Coronary artery (tissue), 2 donors: Measurements from ENCODE around the gene SUDS3.

Source experiments
- DNase-seq: peaks from one replicate; pipeline ENCODE4 v3.0.0-alpha.2; 2017; ENCODE audit warnings: low spot score
- H3K27ac ChIP-seq, 2 donors: fragments of 200-600 bp; sonication (generic); one replicate each; pipeline ENCODE4 v1.5.1; 2016 to 2019
- H3K4me3 ChIP-seq: fragments of 200-600 bp; sonication (generic); 2 replicates; pipeline ENCODE4 v1.5.1; 2016; ENCODE audit warnings: mild to moderate bottlenecking, moderate library complexity
- TF ChIP-seq, protein P1 (sequence below): fragments of 200-600 bp; sonication (generic); IDR thresholded peaks from one replicate; pipeline ENCODE4 v1.5.1; 2019; ENCODE audit warnings: antibody characterized with exemption

SUDS3 gene

DNA sequence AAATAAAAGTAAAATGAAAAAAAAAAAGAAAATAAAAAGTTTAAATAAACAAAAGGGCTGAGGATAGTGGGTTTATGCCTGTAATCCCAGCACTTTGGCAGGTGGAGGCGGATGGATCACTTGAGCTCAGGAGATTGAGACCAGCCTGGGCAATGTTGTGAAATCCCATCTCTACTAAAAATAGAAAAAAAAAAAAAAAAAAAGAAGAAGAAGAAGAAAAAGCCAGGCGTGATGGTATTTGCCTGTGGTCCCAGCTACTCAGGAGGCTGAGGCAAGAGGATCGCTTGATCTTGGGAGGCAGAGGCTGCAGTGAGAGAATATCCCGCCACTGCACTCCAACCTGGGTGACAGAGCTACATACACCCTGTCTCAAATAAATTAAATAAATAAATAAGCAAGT lies 7.5 kb upstream of the SUDS3 start:
- H3K27ac ChIP-seq = no peak overlapping the region
- no peak overlapping the region for H3K4me3 ChIP-seq
- TF ChIP-seq, protein P1, sequence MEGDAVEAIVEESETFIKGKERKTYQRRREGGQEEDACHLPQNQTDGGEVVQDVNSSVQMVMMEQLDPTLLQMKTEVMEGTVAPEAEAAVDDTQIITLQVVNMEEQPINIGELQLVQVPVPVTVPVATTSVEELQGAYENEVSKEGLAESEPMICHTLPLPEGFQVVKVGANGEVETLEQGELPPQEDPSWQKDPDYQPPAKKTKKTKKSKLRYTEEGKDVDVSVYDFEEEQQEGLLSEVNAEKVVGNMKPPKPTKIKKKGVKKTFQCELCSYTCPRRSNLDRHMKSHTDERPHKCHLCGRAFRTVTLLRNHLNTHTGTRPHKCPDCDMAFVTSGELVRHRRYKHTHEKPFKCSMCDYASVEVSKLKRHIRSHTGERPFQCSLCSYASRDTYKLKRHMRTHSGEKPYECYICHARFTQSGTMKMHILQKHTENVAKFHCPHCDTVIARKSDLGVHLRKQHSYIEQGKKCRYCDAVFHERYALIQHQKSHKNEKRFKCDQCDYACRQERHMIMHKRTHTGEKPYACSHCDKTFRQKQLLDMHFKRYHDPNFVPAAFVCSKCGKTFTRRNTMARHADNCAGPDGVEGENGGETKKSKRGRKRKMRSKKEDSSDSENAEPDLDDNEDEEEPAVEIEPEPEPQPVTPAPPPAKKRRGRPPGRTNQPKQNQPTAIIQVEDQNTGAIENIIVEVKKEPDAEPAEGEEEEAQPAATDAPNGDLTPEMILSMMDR = no peak
- DNase-seq = no peak

DNA sequence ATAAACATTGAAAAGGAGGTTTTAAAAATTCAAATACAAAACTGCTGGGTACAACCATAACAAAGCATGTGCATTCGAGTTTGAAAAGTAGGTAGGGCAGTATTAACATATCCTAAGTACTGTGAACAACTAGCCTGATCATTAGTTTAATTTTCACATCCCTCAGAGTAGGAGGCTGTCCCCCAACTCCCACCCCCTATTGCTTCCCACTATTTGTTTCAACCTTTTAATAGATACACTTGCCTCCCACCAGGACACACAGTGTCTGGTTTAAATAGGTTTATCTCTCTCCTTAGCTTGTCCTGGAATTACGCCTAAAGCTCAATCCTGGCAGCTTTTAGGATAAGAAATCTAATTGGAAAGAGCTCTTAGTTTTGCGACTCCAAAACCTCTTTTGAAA lies 5.8 kb upstream of the SUDS3 start:
- no peak overlapping the region for H3K27ac ChIP-seq
- TF ChIP-seq, protein P1 = no peak
- DNase-seq = no peak
- H3K4me3 ChIP-seq = peak overlapping the region; percentile 98

DNA sequence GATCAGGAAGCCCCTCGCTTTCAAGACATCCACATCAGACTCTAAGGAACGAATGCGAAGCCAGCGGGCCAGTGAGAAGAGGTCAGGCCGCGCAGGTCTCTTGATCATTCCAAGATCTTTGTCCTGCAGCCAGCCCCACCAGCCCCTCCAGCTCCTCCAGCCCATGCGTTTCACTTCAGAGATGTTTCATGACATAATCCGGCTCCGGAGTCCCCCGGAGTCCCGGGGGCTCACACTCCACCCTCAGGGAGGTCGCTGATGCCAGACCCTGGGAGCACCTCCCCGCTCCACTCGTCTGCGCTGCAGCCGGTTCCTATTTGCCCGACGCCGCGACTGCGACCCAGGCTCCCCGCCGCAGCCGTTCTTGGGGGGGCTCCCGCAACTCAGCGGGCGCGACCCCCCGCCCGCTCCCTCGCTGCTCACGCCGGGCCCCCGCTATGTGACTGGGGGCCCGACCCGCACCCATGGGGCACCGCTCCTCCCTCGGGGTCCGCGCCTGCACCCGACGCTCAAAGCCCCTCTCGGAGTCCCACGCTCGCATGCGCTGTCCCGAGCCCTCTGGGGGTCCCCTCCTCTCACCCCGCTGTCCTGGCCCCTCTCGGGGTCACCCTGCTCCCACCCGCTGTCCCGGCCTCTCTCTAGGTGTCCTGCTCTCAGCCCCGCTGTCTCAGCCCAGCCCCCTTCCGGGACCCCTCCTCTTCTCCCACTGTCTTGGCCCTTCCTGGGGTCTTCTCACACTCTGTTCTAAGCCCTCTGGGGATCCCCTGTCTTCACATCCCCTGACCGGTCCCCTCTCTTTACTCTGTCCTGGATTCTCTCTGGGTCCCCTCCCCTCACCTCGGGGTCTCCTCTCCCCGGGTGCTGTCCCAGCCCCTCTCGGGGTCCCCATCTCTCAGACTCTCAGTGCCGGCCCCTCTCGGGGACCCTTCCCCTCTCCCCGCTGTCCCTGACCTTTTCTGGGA lies 4.8 kb upstream of the SUDS3 start:
- no peak for DNase-seq
- Histone ChIP-seq H3K27ac (peak overlapping the region in 1 of 2 donors; percentile 10), H3K4me3 (peak overlapping the region; percentile 98)
- TF ChIP-seq, protein P1 = no peak

DNA sequence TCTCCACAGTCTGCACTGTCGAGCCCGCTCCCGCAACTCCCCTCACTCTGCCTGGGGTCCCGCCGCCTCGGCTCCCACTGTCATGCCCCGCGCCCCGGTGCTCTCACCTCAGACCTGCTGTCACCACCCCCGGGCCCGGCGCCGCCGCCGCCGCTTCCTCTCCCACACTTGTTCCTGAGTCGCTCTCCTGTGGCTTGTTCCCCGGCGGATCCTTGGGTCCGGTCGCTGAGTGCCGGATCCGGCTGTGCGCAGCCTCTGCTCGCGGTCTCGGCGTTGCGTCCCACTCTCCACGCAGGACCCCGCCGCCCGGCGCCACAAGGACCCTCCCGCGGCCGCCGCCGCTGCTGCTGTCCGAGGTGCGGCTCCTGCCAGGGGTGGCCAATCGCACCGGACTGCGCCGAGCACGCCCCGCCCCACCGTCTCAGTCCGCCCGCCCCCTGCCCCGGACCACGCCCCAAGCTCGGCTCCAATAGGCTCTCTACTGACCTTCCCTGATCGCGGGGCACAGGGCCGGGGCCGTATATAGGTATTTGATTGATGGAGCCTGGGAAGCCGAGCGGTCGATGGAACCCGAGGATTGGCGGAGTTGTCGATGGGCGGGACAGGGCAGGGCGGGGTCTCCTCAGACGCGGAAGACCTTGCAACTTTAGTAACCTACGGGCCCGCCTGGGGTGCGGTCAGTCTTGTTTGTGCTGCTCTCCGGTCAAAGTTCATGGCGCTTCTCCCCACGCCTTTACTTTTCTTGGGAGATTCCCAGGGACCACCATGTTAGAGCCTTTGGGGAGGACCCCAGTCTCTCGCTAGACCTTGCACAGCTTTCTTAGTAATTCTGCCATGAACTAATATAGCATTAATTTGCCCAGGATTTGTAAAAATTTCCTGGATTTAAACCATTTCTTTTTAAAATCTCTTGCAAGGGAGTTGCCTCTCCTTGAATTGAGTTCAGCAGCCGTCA lies 3.5 kb upstream of the SUDS3 start, which contains the start of gene TAOK3:
TSS of gene TAOK3 (minus strand) at position 367 of the 955 bp plus-strand sequence. CDS start 117,340 bp downstream, outside the sequence.
- peak within 1 kb of the TSS; percentile 98 for H3K4me3 ChIP-seq
- peak; percentile 99 for DNase-seq
- peak within 1 kb of the TSS; percentile 70 to 89 for H3K27ac ChIP-seq
- TF ChIP-seq, protein P1 = no peak

DNA sequence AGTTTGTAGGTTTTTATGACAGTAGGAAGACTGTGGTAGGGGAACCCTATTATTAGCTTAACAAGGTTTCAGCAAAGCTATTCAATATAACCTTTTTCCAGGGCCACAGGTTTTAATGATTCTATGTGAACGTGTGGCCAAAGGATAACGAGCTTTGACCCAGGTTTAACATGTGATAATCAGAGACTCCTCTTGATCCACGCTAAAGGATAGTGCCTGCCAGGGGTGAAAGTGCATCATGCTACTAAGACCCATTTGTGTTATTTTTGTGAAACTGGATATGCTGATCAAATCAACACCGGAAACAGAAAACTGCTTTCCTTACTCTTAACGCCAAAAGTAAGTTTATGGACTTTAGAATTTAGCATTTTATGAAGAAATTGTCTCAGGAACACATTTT lies 2.7 kb upstream of the SUDS3 start:
- TF ChIP-seq, protein P1 = no peak
- Histone ChIP-seq H3K4me3 (peak overlapping the region; percentile 98), H3K27ac (peak overlapping the region in 1 of 2 donors; percentile 89)
- no peak for DNase-seq

DNA sequence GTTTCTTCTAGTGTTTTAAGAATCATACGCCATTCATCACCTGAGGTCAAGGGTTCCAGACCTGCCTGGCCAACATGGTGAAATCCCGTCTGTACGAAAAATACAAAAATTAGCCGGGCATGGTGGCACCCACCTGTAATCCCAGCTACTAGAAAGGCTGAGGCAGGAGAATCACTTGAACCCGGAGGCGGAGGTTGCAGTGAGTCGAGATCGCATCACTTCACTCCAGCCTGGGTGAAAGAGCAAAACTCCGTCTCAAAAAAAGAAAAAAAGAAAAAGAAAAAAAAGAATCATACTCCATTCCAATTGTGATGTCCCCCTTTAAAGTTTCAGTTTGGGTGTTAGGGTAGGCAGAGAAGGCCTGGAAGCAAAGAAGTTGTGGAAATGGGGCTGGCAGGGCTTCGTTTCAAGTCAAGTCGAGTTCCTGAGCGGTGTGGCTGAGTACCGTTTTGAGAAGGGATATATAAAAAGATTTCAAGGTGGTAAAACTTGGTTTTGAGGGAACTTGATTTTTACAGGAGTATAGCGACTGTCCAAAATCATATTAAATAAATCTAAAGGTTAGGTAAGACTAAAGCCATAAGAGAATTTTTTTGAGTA lies 2.1 kb upstream of the SUDS3 start:
- DNase-seq = no peak
- TF ChIP-seq, protein P1 = no peak
- Histone ChIP-seq H3K27ac (peak overlapping the region in 1 of 2 donors; percentile 89), H3K4me3 (peak overlapping the region; percentile 98)
